Endothelial cell of hepatic sinusoid (primary cell): ENCODE measurements around the gene SNX9.
"Not testable (repeated sequence)": the region's sequence is repeated elsewhere in the genome, so short reads cannot be mapped to it uniquely, and the experiment has no call there.

ENCODE experiments used
- in situ Hi-C: cut with HindIII; loops from 2 replicates; pipeline ENCODE4 v1.10.0; 2017; ENCODE audit warnings: low sequenced_read_pairs

Gene SNX9

GRCh38 chr6:157907651-157908050 lies 84.6 kb downstream of the SNX9 start:
- in situ Hi-C loops: no loop called here

GRCh38 chr6:157908369-157909281 lies 85.6 kb downstream of the SNX9 start:
- in situ Hi-C loops: no loop called here

GRCh38 chr6:157909282-157909664 lies 86.2 kb downstream of the SNX9 start:
- in situ Hi-C loops: no loop called here

- in situ Hi-C loops: no loop called here
Measured at GRCh38 chr6:157911278-157911677, 88.2 kb downstream of the SNX9 start.

GRCh38 chr6:157911786-157912185 lies 88.7 kb downstream of the SNX9 start:
- in situ Hi-C loops: no loop called here

GRCh38 chr6:157912326-157912725 lies 89.3 kb downstream of the SNX9 start:
- in situ Hi-C loops: no loop called here

- in situ Hi-C loops: no loop called here
Measured at GRCh38 chr6:157921685-157922367, 98.8 kb downstream of the SNX9 start.

GRCh38 chr6:157925771-157926170 lies 102.7 kb downstream of the SNX9 start:
- in situ Hi-C loops: no loop called here

- in situ Hi-C loops: no loop called here
Measured at GRCh38 chr6:157927011-157927410, 104.0 kb downstream of the SNX9 start.

GRCh38 chr6:157928428-157928827 lies 105.4 kb downstream of the SNX9 start:
- in situ Hi-C loops: no loop called here

GRCh38 chr6:157929076-157929475 lies 106.0 kb downstream of the SNX9 start:
- in situ Hi-C loops: no loop called here

- in situ Hi-C loops: no loop called here
Measured at GRCh38 chr6:157929765-157930319, 106.8 kb downstream of the SNX9 start.

- in situ Hi-C loops: no loop called here
Measured at GRCh38 chr6:157935786-157936185, 112.7 kb downstream of the SNX9 start.

GRCh38 chr6:157937318-157937717 lies 114.3 kb downstream of the SNX9 start:
- in situ Hi-C loops: no loop called here

GRCh38 chr6:157937916-157938315 lies 114.9 kb downstream of the SNX9 start:
- in situ Hi-C loops: no loop called here

- in situ Hi-C loops: not testable (repeated sequence)
Measured at GRCh38 chr6:157940375-157941036, 117.5 kb downstream of the SNX9 start.

GRCh38 chr6:157941101-157941863 lies 118.2 kb downstream of the SNX9 start:
- in situ Hi-C loops: no loop called here

- in situ Hi-C loops: no loop called here
Measured at GRCh38 chr6:157942351-157942750, 119.3 kb downstream of the SNX9 start.

- in situ Hi-C loops: no loop called here
Measured at GRCh38 chr6:157943249-157943963, 120.4 kb downstream of the SNX9 start.

- in situ Hi-C loops: no loop called here
Measured at GRCh38 chr6:157943964-157944283, 120.9 kb downstream of the SNX9 start.
